ENCODE results near the gene GABPB2. TPM values are rescaled to one million over a fixed set of nuclear protein-coding genes. Genes with fewer than 3 reads are reported as not detected.

GABPB2 gene
- total and polyA plus RNA-seq, 2 of the 13 experiments (the other 11 are each of a cell fraction or from before 2014, with no cell fraction given) = 0.09 TPM; not detected in 1

DNA sequence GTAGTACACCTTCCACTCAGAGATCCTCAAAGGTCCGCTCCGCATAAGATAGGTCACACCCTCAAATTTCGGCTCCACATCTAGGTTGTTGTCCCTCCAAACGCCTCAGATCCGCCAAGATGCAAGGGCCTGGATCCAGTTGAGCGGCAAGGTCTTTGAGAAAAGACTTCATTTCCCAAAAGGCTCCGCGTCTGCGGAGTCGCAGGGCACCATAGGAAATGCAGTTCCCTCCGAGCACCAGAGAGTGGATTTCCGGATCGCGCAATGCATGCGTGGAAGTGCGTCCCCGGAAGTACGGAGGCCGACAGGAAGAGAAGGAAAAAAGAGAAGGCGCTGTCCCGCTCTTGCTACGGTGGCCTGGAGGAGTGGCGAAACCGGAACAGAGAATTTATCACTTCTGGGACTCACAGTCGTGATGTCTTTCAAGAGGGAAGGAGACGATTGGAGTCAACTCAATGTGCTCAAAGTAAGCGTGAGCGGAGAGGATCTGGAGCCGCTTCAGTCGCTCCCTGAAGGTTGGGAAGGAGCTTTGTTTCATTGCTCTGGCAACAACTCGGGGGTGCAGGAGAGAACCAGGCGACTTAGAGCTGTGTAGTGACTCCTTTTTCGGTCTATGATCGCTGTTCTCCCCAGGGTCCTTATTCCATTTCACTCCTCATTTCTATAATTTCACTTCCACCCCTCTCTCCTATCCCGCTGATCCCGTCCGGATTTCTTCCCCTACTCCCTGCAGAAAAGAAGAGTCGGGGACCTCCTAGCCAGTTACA is 95.4 kb downstream of the GABPB2 start, which contains the start of the genes LYSMD1 and SCNM1 (continued):
- TF ChIP-seq ZBTB26 (CRISPR knock-in tag; IDR thresholded peaks at IDR 0.05; ENCODE audit: borderline replicate concordance) (no peak), REXO4 (CRISPR knock-in tag; IDR thresholded peaks at IDR 0.05; ENCODE audit: borderline replicate concordance) (no peak), HOXD1 (CRISPR knock-in tag; IDR thresholded peaks at IDR 0.05) (peak; percentile 72), FOSL2 (CRISPR knock-in tag; IDR thresholded peaks at IDR 0.05) (peak; percentile 49), ZBTB46 (CRISPR knock-in tag; IDR thresholded peaks at IDR 0.05; ENCODE audit: borderline replicate concordance) (no peak; the same call in 1 of the 2 replicates), EZH2 (conservative IDR thresholded peaks at IDR 0.05; ENCODE audit: low read depth, low read length) (no peak), FOXA3 (CRISPR knock-in tag; IDR thresholded peaks at IDR 0.05) (peak; percentile 77), FOXP1 (IDR thresholded peaks at IDR 0.05) (no peak), FOXP1 (CRISPR knock-in tag; IDR thresholded peaks at IDR 0.05) (no peak)
- TF ChIP-seq, protein P1, sequence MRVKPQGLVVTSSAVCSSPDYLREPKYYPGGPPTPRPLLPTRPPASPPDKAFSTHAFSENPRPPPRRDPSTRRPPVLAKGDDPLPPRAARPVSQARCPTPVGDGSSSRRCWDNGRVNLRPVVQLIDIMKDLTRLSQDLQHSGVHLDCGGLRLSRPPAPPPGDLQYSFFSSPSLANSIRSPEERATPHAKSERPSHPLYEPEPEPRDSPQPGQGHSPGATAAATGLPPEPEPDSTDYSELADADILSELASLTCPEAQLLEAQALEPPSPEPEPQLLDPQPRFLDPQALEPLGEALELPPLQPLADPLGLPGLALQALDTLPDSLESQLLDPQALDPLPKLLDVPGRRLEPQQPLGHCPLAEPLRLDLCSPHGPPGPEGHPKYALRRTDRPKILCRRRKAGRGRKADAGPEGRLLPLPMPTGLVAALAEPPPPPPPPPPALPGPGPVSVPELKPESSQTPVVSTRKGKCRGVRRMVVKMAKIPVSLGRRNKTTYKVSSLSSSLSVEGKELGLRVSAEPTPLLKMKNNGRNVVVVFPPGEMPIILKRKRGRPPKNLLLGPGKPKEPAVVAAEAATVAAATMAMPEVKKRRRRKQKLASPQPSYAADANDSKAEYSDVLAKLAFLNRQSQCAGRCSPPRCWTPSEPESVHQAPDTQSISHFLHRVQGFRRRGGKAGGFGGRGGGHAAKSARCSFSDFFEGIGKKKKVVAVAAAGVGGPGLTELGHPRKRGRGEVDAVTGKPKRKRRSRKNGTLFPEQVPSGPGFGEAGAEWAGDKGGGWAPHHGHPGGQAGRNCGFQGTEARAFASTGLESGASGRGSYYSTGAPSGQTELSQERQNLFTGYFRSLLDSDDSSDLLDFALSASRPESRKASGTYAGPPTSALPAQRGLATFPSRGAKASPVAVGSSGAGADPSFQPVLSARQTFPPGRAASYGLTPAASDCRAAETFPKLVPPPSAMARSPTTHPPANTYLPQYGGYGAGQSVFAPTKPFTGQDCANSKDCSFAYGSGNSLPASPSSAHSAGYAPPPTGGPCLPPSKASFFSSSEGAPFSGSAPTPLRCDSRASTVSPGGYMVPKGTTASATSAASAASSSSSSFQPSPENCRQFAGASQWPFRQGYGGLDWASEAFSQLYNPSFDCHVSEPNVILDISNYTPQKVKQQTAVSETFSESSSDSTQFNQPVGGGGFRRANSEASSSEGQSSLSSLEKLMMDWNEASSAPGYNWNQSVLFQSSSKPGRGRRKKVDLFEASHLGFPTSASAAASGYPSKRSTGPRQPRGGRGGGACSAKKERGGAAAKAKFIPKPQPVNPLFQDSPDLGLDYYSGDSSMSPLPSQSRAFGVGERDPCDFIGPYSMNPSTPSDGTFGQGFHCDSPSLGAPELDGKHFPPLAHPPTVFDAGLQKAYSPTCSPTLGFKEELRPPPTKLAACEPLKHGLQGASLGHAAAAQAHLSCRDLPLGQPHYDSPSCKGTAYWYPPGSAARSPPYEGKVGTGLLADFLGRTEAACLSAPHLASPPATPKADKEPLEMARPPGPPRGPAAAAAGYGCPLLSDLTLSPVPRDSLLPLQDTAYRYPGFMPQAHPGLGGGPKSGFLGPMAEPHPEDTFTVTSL (CRISPR knock-in tag; IDR thresholded peaks at IDR 0.05; ENCODE audit: borderline replicate concordance) = no peak; the same call in 1 of the 2 replicates
- TF ChIP-seq, protein P2, sequence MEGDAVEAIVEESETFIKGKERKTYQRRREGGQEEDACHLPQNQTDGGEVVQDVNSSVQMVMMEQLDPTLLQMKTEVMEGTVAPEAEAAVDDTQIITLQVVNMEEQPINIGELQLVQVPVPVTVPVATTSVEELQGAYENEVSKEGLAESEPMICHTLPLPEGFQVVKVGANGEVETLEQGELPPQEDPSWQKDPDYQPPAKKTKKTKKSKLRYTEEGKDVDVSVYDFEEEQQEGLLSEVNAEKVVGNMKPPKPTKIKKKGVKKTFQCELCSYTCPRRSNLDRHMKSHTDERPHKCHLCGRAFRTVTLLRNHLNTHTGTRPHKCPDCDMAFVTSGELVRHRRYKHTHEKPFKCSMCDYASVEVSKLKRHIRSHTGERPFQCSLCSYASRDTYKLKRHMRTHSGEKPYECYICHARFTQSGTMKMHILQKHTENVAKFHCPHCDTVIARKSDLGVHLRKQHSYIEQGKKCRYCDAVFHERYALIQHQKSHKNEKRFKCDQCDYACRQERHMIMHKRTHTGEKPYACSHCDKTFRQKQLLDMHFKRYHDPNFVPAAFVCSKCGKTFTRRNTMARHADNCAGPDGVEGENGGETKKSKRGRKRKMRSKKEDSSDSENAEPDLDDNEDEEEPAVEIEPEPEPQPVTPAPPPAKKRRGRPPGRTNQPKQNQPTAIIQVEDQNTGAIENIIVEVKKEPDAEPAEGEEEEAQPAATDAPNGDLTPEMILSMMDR (CRISPR knock-in tag; IDR thresholded peaks at IDR 0.05) = no peak; the same call in 1 of the 2 replicates
- TF ChIP-seq, protein P3, sequence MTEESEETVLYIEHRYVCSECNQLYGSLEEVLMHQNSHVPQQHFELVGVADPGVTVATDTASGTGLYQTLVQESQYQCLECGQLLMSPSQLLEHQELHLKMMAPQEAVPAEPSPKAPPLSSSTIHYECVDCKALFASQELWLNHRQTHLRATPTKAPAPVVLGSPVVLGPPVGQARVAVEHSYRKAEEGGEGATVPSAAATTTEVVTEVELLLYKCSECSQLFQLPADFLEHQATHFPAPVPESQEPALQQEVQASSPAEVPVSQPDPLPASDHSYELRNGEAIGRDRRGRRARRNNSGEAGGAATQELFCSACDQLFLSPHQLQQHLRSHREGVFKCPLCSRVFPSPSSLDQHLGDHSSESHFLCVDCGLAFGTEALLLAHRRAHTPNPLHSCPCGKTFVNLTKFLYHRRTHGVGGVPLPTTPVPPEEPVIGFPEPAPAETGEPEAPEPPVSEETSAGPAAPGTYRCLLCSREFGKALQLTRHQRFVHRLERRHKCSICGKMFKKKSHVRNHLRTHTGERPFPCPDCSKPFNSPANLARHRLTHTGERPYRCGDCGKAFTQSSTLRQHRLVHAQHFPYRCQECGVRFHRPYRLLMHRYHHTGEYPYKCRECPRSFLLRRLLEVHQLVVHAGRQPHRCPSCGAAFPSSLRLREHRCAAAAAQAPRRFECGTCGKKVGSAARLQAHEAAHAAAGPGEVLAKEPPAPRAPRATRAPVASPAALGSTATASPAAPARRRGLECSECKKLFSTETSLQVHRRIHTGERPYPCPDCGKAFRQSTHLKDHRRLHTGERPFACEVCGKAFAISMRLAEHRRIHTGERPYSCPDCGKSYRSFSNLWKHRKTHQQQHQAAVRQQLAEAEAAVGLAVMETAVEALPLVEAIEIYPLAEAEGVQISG (CRISPR knock-in tag; IDR thresholded peaks at IDR 0.05) = peak; percentile 98
